Epithelial cell of proximal tubule (primary cell): Measurements from ENCODE around the gene SULT1C4. TPM values are rescaled to one million over a fixed set of nuclear protein-coding genes. Genes with fewer than 3 reads are reported as not detected.
"Not testable (repeated sequence)": the region's sequence is repeated elsewhere in the genome, so short reads cannot be mapped to it uniquely, and the experiment has no call there.

Source experiments
- DNase-seq: peaks from one replicate; pipeline ENCODE4 v3.0.0-alpha.2; 2011; ENCODE audit warnings: low read depth
- H3K4me3 ChIP-seq: 2 replicates; pipeline ENCODE4 v1.5.1; 2011; ENCODE audit warnings: low read depth, mild to moderate bottlenecking, low read length
- total RNA-seq: library from RNA; depleted of rRNA; stranded (reverse); fragments of >200 nt; gene quantifications from 2 replicates; pipeline ENCODE4 v1.2.3, GENCODE V29; 2015
- TF ChIP-seq, protein P1 (sequence below): conservative IDR thresholded peaks from 2 replicates; pipeline ENCODE4 v1.5.1; 2012; ENCODE audit warnings: low read depth, mild to moderate bottlenecking, low read length

Gene SULT1C4
- total RNA-seq, 1 donor from 2014 or later: 50.1 TPM

- no peak overlapping the region for H3K4me3 ChIP-seq
- TF ChIP-seq, protein P1, sequence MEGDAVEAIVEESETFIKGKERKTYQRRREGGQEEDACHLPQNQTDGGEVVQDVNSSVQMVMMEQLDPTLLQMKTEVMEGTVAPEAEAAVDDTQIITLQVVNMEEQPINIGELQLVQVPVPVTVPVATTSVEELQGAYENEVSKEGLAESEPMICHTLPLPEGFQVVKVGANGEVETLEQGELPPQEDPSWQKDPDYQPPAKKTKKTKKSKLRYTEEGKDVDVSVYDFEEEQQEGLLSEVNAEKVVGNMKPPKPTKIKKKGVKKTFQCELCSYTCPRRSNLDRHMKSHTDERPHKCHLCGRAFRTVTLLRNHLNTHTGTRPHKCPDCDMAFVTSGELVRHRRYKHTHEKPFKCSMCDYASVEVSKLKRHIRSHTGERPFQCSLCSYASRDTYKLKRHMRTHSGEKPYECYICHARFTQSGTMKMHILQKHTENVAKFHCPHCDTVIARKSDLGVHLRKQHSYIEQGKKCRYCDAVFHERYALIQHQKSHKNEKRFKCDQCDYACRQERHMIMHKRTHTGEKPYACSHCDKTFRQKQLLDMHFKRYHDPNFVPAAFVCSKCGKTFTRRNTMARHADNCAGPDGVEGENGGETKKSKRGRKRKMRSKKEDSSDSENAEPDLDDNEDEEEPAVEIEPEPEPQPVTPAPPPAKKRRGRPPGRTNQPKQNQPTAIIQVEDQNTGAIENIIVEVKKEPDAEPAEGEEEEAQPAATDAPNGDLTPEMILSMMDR: no peak
- DNase-seq: no peak
These were observed 45.9 kb downstream of the SULT1C4 start for GRCh38 chr2:108423502-108424251.

DNA sequence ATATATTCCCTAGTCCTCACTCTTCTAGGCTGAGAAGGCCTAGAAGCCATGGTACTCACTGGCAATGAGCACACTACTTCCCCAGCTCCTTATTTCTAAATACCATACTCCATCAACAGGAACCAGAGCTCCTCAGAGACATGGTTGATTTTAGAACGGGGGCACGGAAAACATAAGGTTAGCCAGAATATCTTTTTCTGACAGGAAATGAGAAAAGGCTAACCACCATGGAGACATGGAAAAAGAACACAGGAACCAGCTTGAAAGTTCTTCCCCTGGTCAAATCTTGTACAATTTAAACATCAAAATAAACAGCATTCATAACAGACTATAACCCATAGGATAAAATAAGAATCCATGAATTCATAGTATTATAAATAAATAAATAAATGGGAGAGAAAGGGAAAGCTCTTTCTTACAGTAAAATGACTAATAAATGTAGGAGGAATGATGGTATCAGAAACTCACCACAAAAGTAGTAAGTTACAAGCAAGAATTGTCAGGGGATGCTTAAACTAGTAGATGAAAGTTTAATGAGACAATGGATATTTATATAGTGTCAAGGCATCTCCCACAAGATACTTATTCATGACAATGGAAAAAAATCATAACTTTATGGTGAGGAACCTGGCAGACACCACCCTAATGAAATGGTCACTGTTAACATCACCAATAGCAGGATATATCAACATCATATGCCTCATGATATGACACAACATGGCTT, 50.7 kb downstream of the SULT1C4 start:
- TF ChIP-seq, protein P1: no peak
- DNase-seq: no peak
- H3K4me3 ChIP-seq: no peak overlapping the region

- not testable (repeated sequence) for H3K4me3 ChIP-seq, DNase-seq
These were observed 57.8 kb downstream of the SULT1C4 start for GRCh38 chr2:108435578-108435977.

- no peak for DNase-seq
- TF ChIP-seq, protein P1: no peak
- H3K4me3 ChIP-seq: no peak overlapping the region
These were observed 59.2 kb downstream of the SULT1C4 start for GRCh38 chr2:108436976-108437375.

Other genes with a start within 250 kb of the SULT1C4 start
- not detected in 2 replicates for gene SULT1C3, start 138.0 kb upstream of the SULT1C4 start, total RNA-seq
- gene SULT1C2, start 89.1 kb upstream of the SULT1C4 start, total RNA-seq: 3.2 and 4.3 TPM in 2 replicates
- gene GCC2, start 71.3 kb downstream of the SULT1C4 start, total RNA-seq: 11.4 and 25.8 TPM in 2 replicates
- gene LIMS1, start 156.5 kb downstream of the SULT1C4 start, total RNA-seq: 58.3 and 95.4 TPM in 2 replicates